Measurements from ENCODE around the gene UPK3BL2.
"Not testable (repeated sequence)": the region's sequence is repeated elsewhere in the genome, so short reads cannot be mapped to it uniquely, and the experiment has no call there.

The UPK3BL2 gene

DNA sequence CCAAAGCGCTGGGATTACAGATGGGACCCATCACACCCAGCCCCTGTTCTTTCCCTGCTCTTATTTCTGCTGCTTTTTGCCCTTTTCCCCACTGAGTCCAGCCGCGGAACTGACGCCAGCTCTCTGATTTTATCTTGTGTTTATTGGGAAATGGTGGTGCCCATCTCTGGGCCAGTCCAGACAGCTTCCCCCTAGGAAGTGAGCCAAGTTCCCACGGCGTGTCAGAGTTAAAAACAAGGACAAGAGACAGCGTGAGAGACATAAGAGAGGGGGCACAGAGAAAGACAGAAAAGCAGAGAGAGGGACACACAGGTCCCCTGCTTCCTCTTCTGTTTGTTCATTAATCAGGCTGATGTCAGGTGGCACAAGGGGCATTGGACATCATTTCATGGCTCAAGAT lies 11.9 kb downstream of the UPK3BL2 start:
- DNase-seq (ENCODE audit: low read depth in 2 of 3, low spot score in 1 of 3) = not testable (repeated sequence)

GRCh38 chr7:102527822-102528793 lies 15.4 kb downstream of the UPK3BL2 start:
- DNase-seq (ENCODE audit: low read depth in 2 of 3, low spot score in 1 of 3) = not testable (repeated sequence)

GRCh38 chr7:102527182-102527581 lies 16.3 kb downstream of the UPK3BL2 start:
- DNase-seq (ENCODE audit: low read depth in 2 of 3, low spot score in 1 of 3) = not testable (repeated sequence)

GRCh38 chr7:102524803-102525202 lies 18.7 kb downstream of the UPK3BL2 start:
- DNase-seq (ENCODE audit: low read depth in 2 of 3, low spot score in 1 of 3) = not testable (repeated sequence)

DNA sequence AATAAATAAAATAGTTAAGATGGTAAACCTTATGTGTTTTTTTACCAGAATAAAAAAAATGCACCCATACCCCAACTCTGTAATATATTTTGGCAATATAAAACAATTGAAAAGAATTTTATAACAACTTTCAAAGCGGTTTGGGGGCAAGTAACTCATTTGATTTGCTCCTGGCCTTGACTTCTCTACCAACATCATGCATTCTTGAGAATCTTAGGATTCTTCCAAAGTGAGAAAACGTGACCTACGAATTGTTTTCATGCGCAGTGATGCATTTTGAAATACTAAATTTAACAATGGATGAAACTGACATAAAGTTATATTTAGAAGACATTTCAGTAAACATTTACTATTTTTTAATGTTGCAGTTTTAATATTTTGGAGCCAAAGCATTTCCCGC lies 22.7 kb downstream of the UPK3BL2 start:
- DNase-seq (ENCODE audit: low read depth in 2 of 3, low spot score in 1 of 3) = not testable (repeated sequence)

GRCh38 chr7:102517550-102518147 lies 25.8 kb downstream of the UPK3BL2 start, which contains the start of gene RASA4B:
Gene RASA4B (minus strand): TSS chr7:102517777. CDS start chr7:102517710, 67 bp downstream.
- DNase-seq (ENCODE audit: low read depth in 2 of 3, low spot score in 1 of 3) = not testable (repeated sequence)

- DNase-seq (ENCODE audit: low read depth in 2 of 3, low spot score in 1 of 3) = not testable (repeated sequence)
These were observed 26.5 kb downstream of the UPK3BL2 start for GRCh38 chr7:102516951-102517350.

DNA sequence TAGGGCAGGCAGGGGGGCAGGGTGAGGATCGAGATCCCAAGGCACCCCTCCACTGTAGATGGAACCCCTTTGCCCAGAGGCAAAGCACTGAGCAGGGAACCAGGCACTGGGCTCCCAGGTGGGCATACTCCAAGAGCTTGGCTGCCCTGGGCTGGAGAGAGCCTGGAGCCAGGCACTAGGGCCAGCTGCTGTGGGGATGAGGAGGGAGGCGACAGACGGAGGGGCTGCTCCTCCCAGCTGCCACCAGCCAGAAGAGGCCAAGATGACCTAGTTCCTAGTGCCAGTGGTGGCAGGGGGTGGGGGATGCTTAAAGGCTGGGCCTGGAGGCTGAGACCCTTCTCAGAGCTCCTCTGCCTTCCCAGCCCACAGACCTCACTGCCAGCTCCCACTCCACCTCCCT lies 27.6 kb downstream of the UPK3BL2 start:
- DNase-seq (ENCODE audit: low read depth in 2 of 3, low spot score in 1 of 3) = not testable (repeated sequence)

GRCh38 chr7:102514881-102515721 lies 28.4 kb downstream of the UPK3BL2 start:
- not testable (repeated sequence) for DNase-seq (ENCODE audit: low read depth in 2 of 3, low spot score in 1 of 3)

DNA sequence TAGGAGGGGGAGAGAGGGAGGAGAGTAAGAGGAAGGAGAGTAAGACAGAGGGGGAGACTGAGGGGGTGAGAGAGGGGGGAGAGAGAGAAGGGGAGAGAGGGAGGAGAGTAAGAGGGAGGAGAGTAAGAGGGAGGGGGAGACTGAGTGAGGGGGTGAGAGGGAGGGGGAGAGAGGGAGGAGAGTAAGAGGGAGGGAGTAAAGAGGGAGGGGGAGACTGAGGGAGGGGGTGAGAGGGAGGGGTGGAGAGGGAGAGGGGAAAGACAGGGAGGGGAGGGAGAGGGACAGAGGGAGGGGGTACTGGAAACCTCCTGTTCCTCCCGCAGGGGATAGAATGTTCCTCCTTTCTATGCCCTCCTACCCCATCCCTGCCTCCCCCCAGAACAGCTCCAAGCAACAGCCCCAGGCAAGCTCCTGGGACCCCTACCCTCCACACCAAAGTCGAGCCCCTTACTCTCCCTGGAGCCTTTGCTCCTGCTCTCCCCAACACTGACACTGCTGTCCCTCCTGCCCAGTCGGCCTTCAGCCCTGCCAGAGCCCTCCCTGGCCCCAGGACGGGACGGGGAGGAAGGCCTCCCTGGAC lies 30.8 kb downstream of the UPK3BL2 start:
- DNase-seq (ENCODE audit: low read depth in 2 of 3, low spot score in 1 of 3) = not testable (repeated sequence)

GRCh38 chr7:102511860-102512522 lies 31.5 kb downstream of the UPK3BL2 start:
- not testable (repeated sequence) for DNase-seq (ENCODE audit: low read depth in 2 of 3, low spot score in 1 of 3)

GRCh38 chr7:102510575-102510974 lies 32.9 kb downstream of the UPK3BL2 start:
- DNase-seq (ENCODE audit: low read depth in 2 of 3, low spot score in 1 of 3) = not testable (repeated sequence)

DNA sequence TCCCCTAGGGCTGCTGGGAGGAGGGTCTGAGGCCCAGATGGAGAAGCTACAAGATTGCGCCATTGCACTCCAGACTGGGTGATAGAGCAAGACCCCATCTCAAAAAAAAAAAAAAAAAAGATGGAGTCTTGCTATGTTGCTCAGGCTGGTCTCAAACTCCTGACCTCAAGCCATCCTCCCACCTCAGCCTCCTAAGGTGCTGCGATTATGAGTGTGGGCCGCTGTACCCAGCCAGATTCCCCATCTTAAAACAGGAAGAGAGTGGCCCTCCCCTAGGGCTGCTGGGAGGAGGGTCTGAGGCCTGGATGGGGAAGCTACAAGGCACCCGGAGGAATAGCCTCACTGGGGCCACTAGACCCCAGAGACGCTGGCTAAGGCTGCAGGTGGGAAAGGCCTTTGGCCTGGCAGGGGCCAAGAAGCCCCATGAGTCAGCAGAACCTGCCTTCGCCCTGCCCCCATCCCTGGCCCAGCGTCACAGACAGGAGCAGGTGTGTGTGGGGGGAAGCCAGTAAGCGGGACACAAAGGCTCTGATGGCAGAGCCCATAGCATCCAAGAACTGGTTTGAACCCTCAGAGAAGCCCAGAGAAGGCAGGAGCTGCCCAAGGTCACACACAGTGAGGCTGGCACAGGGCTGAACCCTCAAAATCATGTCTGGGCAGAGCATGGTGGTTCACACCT lies 35.9 kb downstream of the UPK3BL2 start:
- DNase-seq (ENCODE audit: low read depth in 2 of 3, low spot score in 1 of 3) = not testable (repeated sequence)

DNA sequence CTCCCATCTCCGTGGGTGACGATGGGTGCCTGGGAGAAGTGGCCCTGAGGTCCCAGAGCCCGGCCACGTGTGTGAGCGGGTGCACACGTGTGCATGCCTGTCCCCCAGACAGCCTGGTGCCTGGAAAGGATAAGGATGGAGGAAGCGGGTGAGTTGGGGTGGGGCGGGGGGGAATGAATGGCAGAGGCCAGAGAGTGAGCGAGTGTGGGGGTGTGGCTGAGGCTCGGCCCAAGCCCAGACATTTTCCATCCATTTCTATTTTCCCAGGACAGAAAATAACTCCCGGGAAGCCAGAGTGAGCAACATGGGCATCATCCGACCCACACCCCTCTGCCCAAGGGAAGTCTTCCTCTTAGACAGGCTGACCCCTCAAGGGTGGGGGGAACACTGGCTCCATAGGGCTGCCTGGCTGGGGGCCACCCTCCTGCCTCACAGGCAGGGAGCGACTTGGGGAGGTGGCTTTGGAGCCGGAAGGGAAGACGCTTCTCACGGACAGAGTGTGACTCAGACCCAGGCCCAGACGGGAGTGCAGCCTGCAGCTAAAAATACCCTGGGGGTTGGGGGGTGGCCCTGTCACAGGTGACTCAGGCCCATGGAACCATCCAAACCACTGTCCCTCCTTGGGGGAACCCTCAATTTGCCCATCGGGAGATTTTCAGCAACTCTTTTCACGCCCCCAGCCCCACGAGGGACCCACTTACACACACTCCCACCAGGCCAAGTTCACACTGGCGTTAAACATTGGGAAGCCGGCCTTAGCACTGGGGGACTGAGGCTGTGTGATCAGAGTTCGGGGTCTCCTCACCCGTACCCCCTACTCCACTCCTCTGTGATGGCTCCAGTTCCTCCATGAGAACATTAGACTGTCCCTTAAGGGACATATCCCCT lies 38.0 kb downstream of the UPK3BL2 start:
- not testable (repeated sequence) for DNase-seq (ENCODE audit: low read depth in 2 of 3, low spot score in 1 of 3)

- not testable (repeated sequence) for DNase-seq (ENCODE audit: low read depth in 2 of 3, low spot score in 1 of 3)
These were observed 40.4 kb downstream of the UPK3BL2 start for GRCh38 chr7:102503141-102503540.

- DNase-seq (ENCODE audit: low read depth in 2 of 3, low spot score in 1 of 3) = not testable (repeated sequence)
These were observed 45.2 kb downstream of the UPK3BL2 start for GRCh38 chr7:102498321-102498720.

GRCh38 chr7:102497308-102497707 lies 46.2 kb downstream of the UPK3BL2 start:
- DNase-seq (ENCODE audit: low read depth in 2 of 3, low spot score in 1 of 3) = not testable (repeated sequence)

- not testable (repeated sequence) for DNase-seq (ENCODE audit: low read depth in 2 of 3, low spot score in 1 of 3)
These were observed 46.6 kb downstream of the UPK3BL2 start for GRCh38 chr7:102496861-102497260.
